NCI-H2171 (cell line): ENCODE results near the gene RBM20.
A peak's percentile ranks its signal among the peaks of the same experiment; 100 is the strongest.

Experiments
- DNase-seq: peaks from one replicate; lab custom pipeline; 2025; lab: John Stamatoyannopoulos, UW

RBM20 gene

DNA sequence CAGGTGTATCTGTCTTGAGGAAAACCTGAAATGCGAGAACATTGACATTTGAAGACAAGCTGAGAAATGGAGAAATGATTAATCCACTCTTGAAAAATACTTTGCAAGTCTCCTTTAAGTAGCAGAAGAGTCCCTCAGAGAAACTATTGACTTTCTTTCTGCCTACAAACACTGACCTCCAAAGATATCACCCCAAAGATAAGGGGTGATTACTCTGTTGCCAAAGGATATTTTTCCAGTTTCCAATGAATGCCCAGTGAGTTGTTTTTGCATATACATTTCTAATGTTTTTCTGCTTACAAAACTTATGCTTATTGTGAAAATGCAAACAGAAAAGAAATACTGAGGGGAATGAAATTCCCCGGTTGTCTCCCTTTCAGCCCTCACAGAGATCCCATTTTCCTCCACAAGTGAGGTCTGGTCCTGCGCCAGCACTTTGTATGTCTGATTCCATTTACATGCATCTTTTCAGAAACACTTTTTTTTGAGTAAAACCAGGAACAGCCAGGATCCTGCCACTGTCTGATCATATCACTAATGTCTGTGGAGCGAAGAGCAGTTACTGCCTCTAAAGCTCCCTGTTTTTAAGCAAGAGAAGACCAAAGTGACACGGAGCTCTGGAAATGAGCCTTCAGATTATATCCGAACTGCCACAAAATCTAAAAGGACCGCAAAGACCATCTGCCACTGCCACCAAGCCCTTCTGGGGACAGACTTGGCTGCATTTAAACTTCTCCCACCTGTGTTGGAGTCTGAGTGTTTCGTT lies 144.7 kb downstream of the RBM20 start:
- no peak for DNase-seq

DNA sequence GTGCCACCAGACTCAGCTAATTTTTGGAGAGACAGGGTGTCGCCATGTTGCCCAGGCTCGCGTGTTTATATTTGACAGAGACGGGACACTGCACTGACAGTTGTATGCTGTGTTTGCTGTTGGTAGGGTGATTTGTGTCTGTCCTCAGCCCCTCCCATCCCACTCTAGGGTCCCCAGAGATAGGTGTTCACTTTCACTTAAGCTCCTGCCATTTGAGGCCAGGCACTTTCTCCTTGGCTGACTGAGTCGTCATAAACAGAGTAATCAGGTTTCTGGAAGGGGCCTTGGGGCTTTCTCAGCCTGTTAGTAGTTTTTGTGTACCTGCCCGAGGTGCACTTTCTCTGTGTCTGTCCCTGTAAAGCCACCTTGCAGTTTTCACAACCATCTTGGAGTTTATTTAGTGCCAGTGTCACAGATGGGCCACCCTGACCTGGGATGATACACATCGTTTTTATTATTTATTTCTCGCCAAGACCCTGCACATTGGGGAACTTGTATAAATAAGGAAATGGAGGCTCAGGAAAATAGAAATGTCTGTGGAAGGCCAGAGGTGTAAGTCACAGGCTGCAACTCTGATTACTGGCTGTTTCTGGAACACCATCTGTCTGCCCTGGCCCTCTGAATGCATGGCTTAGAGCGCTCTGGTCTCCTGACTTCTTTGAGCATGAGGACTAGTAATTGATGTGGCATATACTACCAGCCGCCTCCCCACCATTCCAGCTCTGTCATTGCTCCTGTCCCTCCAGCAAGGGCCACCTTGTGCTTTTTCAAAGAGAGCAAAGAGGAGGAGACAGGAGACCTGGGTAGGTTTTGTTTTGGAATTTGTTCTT lies 145.7 kb downstream of the RBM20 start:
- peak; percentile 68 for DNase-seq

- no peak for DNase-seq
These were observed 146.9 kb downstream of the RBM20 start for GRCh38 chr10:110790913-110791506.

- DNase-seq = no peak
These were observed 147.5 kb downstream of the RBM20 start for GRCh38 chr10:110791541-110792073.

DNA sequence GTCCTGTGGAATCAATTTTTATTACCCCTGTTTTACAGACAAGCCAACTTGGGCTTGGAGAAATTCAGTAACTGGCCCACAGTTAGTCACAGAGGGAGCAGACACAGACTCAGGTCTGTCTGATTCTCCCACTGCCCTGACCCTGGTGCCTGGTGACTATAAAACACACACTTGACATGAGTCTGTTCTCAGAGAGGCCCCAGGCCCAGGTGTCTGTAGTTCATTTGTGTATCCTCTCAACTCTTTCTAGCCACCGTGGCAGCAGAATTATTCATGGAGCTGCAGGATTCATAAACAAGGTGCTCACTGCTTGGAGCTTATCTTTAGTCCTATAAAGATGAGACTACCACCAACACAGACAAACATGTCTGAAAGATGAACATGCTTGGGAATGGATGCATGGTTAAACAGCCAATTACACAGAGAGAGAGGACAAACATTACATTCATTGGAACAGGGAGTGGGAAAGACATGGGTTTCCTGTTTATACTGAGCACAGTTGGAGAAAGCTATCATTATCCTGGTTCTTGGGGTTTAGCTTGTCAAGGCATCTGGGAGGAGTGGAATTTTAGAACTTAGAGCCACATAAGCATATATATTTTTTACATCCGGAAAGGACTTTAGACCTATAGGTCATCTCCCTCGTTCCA lies 148.5 kb downstream of the RBM20 start:
- no peak for DNase-seq

GRCh38 chr10:110793128-110793812 lies 149.1 kb downstream of the RBM20 start:
- DNase-seq = no peak

- no peak for DNase-seq
These were observed 149.8 kb downstream of the RBM20 start for GRCh38 chr10:110793886-110794285.

GRCh38 chr10:110794808-110795207 lies 150.7 kb downstream of the RBM20 start:
- no peak for DNase-seq

GRCh38 chr10:110797416-110797815 lies 153.3 kb downstream of the RBM20 start:
- no peak for DNase-seq

GRCh38 chr10:110798340-110798739 lies 154.2 kb downstream of the RBM20 start:
- DNase-seq = no peak

DNA sequence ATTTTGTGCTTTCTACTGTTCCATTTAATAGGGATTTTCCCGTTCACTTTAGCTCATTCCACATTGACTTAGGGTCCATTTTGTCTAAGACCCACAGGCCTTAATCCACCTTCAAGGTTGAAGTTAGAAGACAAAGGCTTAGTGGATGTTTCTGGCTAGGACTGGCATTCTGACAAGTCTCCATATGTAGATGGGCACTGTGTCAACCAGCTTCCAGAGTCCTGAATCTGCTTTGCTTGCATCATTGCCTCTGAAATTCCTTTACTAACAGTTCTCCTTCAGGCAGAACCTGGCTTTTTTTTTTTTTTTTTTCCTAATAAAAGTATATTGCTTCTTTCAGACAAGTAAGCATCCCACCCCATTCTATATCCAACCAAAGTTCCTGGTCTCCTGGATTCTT lies 158.0 kb downstream of the RBM20 start:
- DNase-seq = no peak

- peak; percentile 71 for DNase-seq
These were observed 158.6 kb downstream of the RBM20 start for GRCh38 chr10:110802551-110803238.

GRCh38 chr10:110803239-110803749 lies 159.2 kb downstream of the RBM20 start:
- no peak for DNase-seq

GRCh38 chr10:110803830-110804338 lies 159.7 kb downstream of the RBM20 start:
- DNase-seq = no peak

- DNase-seq = no peak
These were observed 160.2 kb downstream of the RBM20 start for GRCh38 chr10:110804376-110804775.

DNA sequence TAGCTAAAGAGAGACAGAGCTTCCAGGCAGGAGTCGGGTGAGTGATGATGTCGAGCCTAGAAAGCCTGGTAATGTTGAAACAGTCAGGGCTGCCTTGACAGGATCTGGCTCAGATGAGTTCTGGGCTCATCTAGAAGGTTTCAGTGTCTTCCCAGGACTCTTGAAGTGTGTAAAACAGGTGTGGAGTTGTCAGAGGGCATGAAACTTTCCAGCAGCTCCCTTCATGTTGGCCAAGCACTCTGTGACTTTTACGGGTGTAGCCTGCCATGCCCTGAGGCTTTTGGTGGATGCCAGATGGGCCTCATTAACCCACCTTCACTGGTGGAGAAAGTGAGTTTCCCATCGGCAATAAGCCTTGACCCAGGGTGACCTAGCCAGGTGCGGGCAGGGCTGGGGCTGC lies 161.2 kb downstream of the RBM20 start:
- DNase-seq = no peak

- no peak for DNase-seq
These were observed 162.2 kb downstream of the RBM20 start for GRCh38 chr10:110806335-110806734.

DNA sequence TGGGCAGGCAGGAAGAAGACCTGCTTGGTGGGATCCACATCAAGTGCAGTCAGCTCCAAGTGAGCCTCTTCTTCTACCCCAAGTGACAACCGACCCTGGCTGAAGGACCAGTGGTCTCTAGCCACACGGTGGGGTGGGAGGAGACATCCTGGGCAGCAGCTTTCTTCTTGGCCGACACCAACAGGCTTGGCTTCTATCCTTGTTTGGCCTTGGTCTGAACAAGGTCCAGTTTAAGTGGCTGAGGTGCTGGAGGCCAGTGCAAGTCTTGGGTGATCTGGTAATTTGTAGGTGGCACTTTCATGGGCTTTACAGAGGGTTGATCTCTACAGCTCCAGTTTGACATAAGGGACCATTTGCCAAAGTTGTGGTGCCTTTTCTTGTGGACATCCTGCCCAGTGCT lies 164.0 kb downstream of the RBM20 start:
- DNase-seq = no peak

DNA sequence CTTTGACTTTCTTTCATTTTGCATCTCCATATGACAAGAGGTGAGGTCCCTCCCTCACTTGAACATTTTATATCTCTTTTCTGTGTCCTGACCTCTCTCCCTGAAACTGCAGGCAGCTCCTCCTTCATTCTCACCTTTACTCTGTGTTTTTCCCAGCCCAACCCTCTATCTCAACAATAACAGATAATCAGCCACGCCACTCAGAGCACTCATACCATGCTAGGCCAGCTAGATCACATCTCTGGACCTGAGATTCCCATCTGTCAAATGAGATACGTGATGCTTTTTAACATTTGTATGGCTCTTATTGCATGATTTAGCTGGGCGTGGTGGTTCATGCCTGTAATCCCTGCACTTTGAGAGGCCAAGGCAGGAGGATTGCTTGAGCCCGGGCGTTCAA lies 164.5 kb downstream of the RBM20 start:
- no peak for DNase-seq

GRCh38 chr10:110810625-110811024 lies 166.5 kb downstream of the RBM20 start:
- no peak for DNase-seq
